Measurements from ENCODE around the gene RSAD1.

The RSAD1 gene

DNA sequence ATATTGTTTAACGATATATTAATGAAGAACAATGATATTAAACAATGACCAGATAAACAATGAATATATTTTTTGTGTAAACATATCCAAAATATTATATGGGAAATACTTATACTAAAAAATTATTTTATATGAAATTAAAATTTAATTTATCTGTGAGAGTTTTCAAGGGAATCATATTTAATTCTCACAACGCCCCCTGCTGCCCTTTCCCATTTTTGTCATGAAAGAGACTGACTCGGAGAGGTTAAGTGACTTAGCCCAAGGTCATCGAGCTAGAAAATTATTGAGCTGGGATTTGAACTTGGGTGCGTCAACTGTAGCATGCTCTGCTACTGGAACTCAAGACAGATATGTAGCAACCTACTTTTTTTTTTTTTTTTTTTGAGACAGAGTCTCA, 22.4 kb downstream of the RSAD1 start:
- H3K4me1 ChIP-seq (ENCODE audit: insufficient read depth, low read length), result 0 out of 2 replicates have a peak, but pooled peaks cover 8% of the 10 kb centered on the region
- H3K9ac ChIP-seq (ENCODE audit: low read depth, low read length), result no peak overlapping the region
- no peak overlapping the region for H3K4me2 ChIP-seq (ENCODE audit: insufficient read depth, low read length)
- no peaks in the 10 kb centered on the region for H4K20me1 ChIP-seq (ENCODE audit: insufficient read depth, low read length)
- H3K4me3 ChIP-seq (ENCODE audit: low read depth in 1 of 2, low read length in 2 of 2), result no peak overlapping the region
- DNase-seq, result peak; percentile 40
- TF ChIP-seq, protein P1, sequence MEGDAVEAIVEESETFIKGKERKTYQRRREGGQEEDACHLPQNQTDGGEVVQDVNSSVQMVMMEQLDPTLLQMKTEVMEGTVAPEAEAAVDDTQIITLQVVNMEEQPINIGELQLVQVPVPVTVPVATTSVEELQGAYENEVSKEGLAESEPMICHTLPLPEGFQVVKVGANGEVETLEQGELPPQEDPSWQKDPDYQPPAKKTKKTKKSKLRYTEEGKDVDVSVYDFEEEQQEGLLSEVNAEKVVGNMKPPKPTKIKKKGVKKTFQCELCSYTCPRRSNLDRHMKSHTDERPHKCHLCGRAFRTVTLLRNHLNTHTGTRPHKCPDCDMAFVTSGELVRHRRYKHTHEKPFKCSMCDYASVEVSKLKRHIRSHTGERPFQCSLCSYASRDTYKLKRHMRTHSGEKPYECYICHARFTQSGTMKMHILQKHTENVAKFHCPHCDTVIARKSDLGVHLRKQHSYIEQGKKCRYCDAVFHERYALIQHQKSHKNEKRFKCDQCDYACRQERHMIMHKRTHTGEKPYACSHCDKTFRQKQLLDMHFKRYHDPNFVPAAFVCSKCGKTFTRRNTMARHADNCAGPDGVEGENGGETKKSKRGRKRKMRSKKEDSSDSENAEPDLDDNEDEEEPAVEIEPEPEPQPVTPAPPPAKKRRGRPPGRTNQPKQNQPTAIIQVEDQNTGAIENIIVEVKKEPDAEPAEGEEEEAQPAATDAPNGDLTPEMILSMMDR (IDR thresholded peaks at IDR 0.05; ENCODE audit: borderline replicate concordance, extremely low read depth, low read length, poor library complexity, severe bottlenecking), result peak; percentile 56
- no peak for TF ChIP-seq EZH2 (IDR thresholded peaks at IDR 0.05; ENCODE audit: borderline replicate concordance, low read depth, low read length, severe bottlenecking)
- no peak for ATAC-seq (ENCODE audit: insufficient read depth, low read depth)
- H2AFZ ChIP-seq (ENCODE audit: low read depth, low read length), result no peak overlapping the region
- H3K79me2 ChIP-seq (ENCODE audit: insufficient read depth, low read length), result no peaks in the 10 kb centered on the region
- peaks cover 7% of the 10 kb centered on the region for H3K27me3 ChIP-seq (ENCODE audit: insufficient read depth, low read length, poor library complexity)
- H3K9me3 ChIP-seq (ENCODE audit: insufficient read depth, low read length, severe bottlenecking), result no peaks in the 10 kb centered on the region
- H3K36me3 ChIP-seq (ENCODE audit: insufficient read depth, low read length), result no peaks in the 10 kb centered on the region
- no peak overlapping the region for H3K27ac ChIP-seq (ENCODE audit: low read length)

DNA sequence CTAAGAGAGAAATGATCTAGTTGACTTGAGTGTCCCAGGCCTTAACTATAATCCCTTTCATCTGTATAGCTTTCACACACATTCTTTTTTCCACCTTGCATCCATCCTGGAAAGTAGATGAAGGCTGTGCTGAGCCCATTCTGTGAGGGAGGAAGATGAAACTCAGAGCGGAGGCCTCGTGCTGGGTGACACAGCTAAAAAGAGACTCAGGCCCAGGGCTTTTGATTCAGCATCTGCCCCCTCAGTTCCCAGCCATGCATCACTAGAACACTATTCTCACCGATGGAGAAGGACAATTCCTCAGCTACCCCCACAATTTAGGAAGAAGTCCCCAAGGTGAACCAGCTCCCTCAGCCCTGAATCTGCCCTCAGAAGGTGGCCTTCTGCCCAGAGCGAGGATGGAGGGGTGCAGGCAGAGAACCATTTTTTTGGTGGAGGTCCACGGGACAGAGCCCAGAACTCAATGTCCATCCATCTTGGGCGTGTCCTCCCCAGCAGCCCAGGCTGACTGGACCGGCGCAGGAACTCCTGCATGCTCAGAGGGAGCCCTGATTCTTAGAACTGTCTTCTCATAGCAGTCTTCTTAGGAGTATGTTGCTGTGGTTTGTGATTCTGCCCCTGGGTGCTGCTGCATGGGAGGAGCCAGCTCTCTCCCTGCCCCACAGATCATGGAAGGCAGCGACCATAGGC, 23.8 kb downstream of the RSAD1 start:
- no peaks in the 10 kb centered on the region for H3K36me3 ChIP-seq (ENCODE audit: insufficient read depth, low read length)
- no peak overlapping the region for H3K4me2 ChIP-seq (ENCODE audit: insufficient read depth, low read length)
- H3K4me3 ChIP-seq (ENCODE audit: low read depth in 1 of 2, low read length in 2 of 2), result no peak overlapping the region
- H3K79me2 ChIP-seq (ENCODE audit: insufficient read depth, low read length), result no peaks in the 10 kb centered on the region
- H2AFZ ChIP-seq (ENCODE audit: low read depth, low read length), result no peak overlapping the region
- H3K27me3 ChIP-seq (ENCODE audit: insufficient read depth, low read length, poor library complexity), result peaks cover 10% of the 10 kb centered on the region
- TF ChIP-seq, protein P1 (IDR thresholded peaks at IDR 0.05; ENCODE audit: borderline replicate concordance, extremely low read depth, low read length, poor library complexity, severe bottlenecking), result no peak
- no peak for TF ChIP-seq EZH2 (IDR thresholded peaks at IDR 0.05; ENCODE audit: borderline replicate concordance, low read depth, low read length, severe bottlenecking)
- no peaks in the 10 kb centered on the region for H3K9me3 ChIP-seq (ENCODE audit: insufficient read depth, low read length, severe bottlenecking)
- H3K9ac ChIP-seq (ENCODE audit: low read depth, low read length), result no peak overlapping the region
- no peak for ATAC-seq (ENCODE audit: insufficient read depth, low read depth)
- no peak overlapping the region for H3K27ac ChIP-seq (ENCODE audit: low read length)
- no peak for DNase-seq
- no peaks in the 10 kb centered on the region for H4K20me1 ChIP-seq (ENCODE audit: insufficient read depth, low read length)
- H3K4me1 ChIP-seq (ENCODE audit: insufficient read depth, low read length), result 0 out of 2 replicates have a peak, but pooled peaks cover 9% of the 10 kb centered on the region

DNA sequence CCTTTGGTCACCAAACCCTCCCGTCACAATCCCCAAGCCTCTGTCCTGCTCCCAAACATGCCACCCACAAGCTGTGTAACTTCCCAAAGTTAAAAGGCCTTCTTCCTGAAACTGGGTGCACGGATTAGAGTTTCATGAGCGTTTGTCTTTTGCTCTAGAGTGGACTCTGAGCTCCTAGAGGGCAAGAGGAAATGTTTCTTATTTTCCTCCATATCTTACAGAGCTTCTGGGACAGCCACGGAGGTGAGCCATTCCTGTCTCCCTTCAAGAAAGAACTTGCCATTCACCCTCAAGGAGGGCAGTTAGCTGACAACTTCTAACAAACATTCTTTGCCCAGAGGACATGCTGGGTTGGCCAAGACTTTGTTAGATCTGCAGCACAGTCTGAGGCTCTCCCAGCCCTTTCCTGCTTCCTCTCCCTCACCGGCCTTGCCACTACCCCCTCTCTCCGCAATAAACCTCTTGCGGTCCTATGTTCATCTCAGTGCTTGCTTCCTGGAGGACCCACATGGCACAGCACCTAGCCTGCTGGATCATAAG, 27.0 kb downstream of the RSAD1 start:
- H3K9me3 ChIP-seq (ENCODE audit: insufficient read depth, low read length, severe bottlenecking), result no peaks in the 10 kb centered on the region
- no peaks in the 10 kb centered on the region for H3K36me3 ChIP-seq (ENCODE audit: insufficient read depth, low read length)
- no peaks in the 10 kb centered on the region for H4K20me1 ChIP-seq (ENCODE audit: insufficient read depth, low read length)
- no peak overlapping the region for H3K4me2 ChIP-seq (ENCODE audit: insufficient read depth, low read length)
- no peak overlapping the region for H2AFZ ChIP-seq (ENCODE audit: low read depth, low read length)
- TF ChIP-seq EZH2 (IDR thresholded peaks at IDR 0.05; ENCODE audit: borderline replicate concordance, low read depth, low read length, severe bottlenecking), result no peak
- TF ChIP-seq, protein P1 (IDR thresholded peaks at IDR 0.05; ENCODE audit: borderline replicate concordance, extremely low read depth, low read length, poor library complexity, severe bottlenecking), result no peak
- no peak overlapping the region for H3K27ac ChIP-seq (ENCODE audit: low read length)
- H3K27me3 ChIP-seq (ENCODE audit: insufficient read depth, low read length, poor library complexity), result peaks cover 10% of the 10 kb centered on the region
- no peak overlapping the region for H3K9ac ChIP-seq (ENCODE audit: low read depth, low read length)
- H3K4me1 ChIP-seq (ENCODE audit: insufficient read depth, low read length), result peaks cover 33% of the 10 kb centered on the region
- no peak for ATAC-seq (ENCODE audit: insufficient read depth, low read depth)
- H3K79me2 ChIP-seq (ENCODE audit: insufficient read depth, low read length), result no peaks in the 10 kb centered on the region
- H3K4me3 ChIP-seq (ENCODE audit: low read depth in 1 of 2, low read length in 2 of 2), result no peak overlapping the region
- no peak for DNase-seq
